Bronchial epithelial cell (primary cell): ENCODE measurements around the gene TMUB1. TPM values are rescaled to one million over a fixed set of nuclear protein-coding genes. Genes with fewer than 3 reads are reported as not detected.

ENCODE experiments used
- DNase-seq: peaks from one replicate; pipeline ENCODE4 v3.0.0-alpha.2; 2010; ENCODE audit warnings: low read depth
- FAIRE-seq: peaks from 2 replicates; lab custom pipeline; 2011; peaks lifted over from hg19 to GRCh38; lab: Jason Lieb, UNC
- H3K27me3 ChIP-seq: 2 replicates; pipeline ENCODE4 v1.5.1; 2011; ENCODE audit warnings: low read length; ENCODE audit not compliant: control insufficient read depth, insufficient read depth
- H3K36me3 ChIP-seq: 2 replicates; pipeline ENCODE4 v1.5.1; 2011; ENCODE audit warnings: low read length; ENCODE audit not compliant: control insufficient read depth, insufficient read depth
- H3K4me3 ChIP-seq: 2 replicates; pipeline ENCODE4 v1.5.1; 2011; ENCODE audit warnings: mild to moderate bottlenecking, low read depth, low read length, control low read depth
- total RNA-seq: library from RNA; depleted of rRNA; stranded (reverse); fragments of >200 nt; gene quantifications from 2 replicates; pipeline ENCODE4 v1.2.1, GENCODE V29; 2014
- TF ChIP-seq, protein P1 (sequence below): IDR thresholded peaks from 2 replicates; pipeline ENCODE4 v1.5.1; 2011; ENCODE audit warnings: mild to moderate bottlenecking, moderate library complexity, low read length, control low read depth, inconsistent platforms; ENCODE audit not compliant: insufficient read depth, severe bottlenecking

The TMUB1 gene
- total RNA-seq, 1 donor from 2014 or later = 9.0 TPM

- Histone ChIP-seq H3K4me3 (no peak overlapping the region), H3K27me3 (no peaks in the 10 kb centered on the region), H3K36me3 (peaks cover 14% of the 10 kb centered on the region)
- TF ChIP-seq, protein P1, sequence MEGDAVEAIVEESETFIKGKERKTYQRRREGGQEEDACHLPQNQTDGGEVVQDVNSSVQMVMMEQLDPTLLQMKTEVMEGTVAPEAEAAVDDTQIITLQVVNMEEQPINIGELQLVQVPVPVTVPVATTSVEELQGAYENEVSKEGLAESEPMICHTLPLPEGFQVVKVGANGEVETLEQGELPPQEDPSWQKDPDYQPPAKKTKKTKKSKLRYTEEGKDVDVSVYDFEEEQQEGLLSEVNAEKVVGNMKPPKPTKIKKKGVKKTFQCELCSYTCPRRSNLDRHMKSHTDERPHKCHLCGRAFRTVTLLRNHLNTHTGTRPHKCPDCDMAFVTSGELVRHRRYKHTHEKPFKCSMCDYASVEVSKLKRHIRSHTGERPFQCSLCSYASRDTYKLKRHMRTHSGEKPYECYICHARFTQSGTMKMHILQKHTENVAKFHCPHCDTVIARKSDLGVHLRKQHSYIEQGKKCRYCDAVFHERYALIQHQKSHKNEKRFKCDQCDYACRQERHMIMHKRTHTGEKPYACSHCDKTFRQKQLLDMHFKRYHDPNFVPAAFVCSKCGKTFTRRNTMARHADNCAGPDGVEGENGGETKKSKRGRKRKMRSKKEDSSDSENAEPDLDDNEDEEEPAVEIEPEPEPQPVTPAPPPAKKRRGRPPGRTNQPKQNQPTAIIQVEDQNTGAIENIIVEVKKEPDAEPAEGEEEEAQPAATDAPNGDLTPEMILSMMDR = no peak
- DNase-seq = no peak
- no peak for FAIRE-seq
Measured at GRCh38 chr7:151061213-151062110, 21.8 kb downstream of the TMUB1 start.

DNA sequence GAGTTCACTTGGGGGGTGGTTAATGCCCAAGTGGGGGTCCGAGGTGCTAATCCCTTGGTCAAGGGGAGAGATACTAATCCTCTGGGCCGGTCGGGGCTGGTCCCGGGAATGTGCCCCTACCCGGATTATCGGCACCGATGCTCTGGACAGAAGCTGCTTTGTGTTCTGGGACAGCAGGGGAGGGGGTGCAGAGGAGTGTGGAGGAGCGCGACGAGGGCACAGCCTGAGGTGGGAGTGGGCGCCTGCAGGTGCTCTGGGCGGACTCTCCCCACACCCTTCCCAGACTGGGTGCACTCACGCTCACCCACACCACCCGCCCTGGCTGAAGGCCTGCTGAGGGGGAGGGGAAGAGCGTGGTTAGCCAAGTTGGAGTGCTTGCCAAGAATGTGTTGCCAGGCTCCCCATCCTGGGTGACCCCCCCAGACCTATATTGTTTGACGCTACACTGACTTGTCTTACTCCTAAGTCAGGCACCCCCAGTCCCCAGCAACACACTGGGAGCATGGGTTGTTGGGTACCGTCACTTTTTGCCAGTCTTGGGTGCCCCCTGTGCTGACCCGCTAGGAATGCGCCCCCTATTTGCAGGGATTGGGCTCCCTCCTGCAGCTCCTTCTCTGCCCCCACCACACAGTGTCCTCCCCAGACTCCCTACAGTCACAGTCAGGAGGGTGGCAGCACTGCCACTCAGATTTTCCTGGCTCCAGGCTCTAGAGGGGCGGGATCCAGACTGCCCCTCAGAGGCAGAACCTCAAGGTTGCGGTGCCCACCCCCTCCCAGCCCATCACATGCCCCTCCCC is 22.7 kb downstream of the TMUB1 start:
- DNase-seq = no peak
- Histone ChIP-seq H3K36me3 (peaks cover 10% of the 10 kb centered on the region), H3K27me3 (no peaks in the 10 kb centered on the region), H3K4me3 (peak overlapping the region; percentile 48)
- TF ChIP-seq, protein P1 = no peak
- no peak for FAIRE-seq

- Histone ChIP-seq H3K4me3 (peak overlapping the region; percentile 48), H3K36me3 (peaks cover 8% of the 10 kb centered on the region), H3K27me3 (no peaks in the 10 kb centered on the region)
- TF ChIP-seq, protein P1 = no peak
- no peak for DNase-seq
- FAIRE-seq = no peak
Measured at GRCh38 chr7:151060113-151060415, 23.2 kb downstream of the TMUB1 start.

DNA sequence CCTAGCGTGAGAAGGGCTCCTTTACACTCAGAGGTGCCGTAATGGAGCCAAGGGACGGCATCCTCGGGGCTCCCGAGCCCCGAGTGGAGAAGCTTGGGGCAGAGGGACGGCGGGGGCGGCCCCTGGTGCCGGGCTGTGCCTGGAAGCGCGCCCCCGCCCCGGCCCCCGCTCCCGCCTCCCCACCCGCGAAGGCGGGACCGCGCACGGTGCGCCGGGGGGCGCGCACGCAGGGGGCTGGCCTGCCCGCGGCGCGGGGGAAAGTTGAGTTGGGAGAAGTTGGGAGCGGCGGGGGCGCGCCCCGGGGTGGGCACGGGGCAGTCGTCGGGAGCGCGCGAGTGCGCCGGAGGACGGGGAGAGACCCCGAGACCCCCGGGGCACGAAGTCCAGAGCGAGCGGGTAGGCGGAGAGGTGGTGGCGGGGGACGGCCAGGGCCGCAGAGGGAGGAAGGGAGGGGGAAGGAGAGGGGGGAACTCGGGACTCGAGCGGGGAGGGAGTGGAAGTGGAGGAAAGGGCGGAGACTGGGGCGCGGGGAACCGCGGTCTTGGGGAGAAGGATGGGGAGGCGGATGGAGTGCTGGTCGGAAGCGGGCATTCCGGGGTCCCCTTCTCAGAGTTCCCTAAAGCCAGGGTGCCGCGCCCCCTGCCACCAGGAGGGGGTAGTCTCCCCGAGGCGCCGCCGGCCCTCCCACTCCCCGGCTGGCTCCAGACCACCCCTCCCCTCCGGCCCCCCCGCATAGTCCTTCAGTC is 23.8 kb downstream of the TMUB1 start, which contains the start of gene SLC4A2:
Gene SLC4A2, plus strand, starts transcription at position 223 of the 746 bp plus-strand sequence. CDS start 2,399 bp downstream, outside the sequence.
- Histone ChIP-seq H3K27me3 (no peaks in the 10 kb centered on the region), H3K4me3 (peak within 1 kb of the TSS; percentile 48), H3K36me3 (peaks cover 4% of the 10 kb centered on the region)
- no peak for FAIRE-seq
- no peak for DNase-seq
- TF ChIP-seq, protein P1 = peak; percentile 50

DNA sequence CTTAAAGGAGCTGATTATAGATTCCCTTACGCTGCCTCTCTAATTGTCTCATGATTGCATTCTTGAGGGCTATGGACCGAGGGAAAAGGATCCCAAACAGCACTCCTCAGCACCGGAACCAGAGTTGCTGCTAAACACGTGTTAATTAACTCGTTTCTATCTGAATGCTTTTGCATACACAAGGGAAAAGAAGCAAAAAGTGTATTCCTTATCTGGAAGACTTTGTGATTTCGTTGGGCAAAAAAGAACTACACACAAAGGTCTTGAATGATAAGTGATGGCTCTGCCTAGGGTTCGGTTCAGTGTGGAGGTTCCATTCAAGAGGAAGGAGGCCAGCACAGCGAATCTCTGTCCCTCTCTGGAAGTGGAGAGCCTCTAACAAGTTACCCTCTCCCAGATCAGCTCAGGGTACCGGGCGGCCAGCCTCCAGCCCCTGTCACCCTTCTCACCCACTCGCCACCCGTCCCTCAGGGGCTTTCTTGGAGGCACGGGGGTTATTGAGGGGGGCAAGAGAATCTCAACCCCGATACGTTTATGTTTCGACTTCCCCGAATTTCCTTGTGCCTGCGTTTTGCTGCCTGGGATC is 24.4 kb downstream of the TMUB1 start:
- Histone ChIP-seq H3K4me3 (peak overlapping the region; percentile 48), H3K36me3 (peaks cover 2% of the 10 kb centered on the region), H3K27me3 (no peaks in the 10 kb centered on the region)
- FAIRE-seq = no peak
- TF ChIP-seq, protein P1 = no peak
- DNase-seq = no peak
